Right renal pelvis (tissue), 4 donors: ENCODE measurements around the gene STK4. TPM values are rescaled to one million over a fixed set of nuclear protein-coding genes. Genes with fewer than 3 reads are reported as not detected.
"Not testable (repeated sequence)": the region's sequence is repeated elsewhere in the genome, so short reads cannot be mapped to it uniquely, and the experiment has no call there.

Experiments
- DNase-seq, 4 donors: peaks; one replicate each; pipeline ENCODE4 v3.0.0-alpha.2; 2013; ENCODE audit warnings: low read depth in 4 of 4, low spot score in 3 of 4, missing footprints in 1 of 4
- polyA plus RNA-seq, 4 donors: library from polyadenylated mRNA; unstranded; fragments of 120-200 nt; gene quantifications; one replicate each; pipeline ENCODE4 v1.2.1, GENCODE V29; 2013; ENCODE audit not compliant: insufficient read length in 4 of 4

The STK4 gene
- polyA plus RNA-seq, 4 donors, result 16.5 to 23.5 (median 21.5) TPM

- no peak for DNase-seq
Observed at GRCh38 chr20:45051204-45052060, 85.1 kb downstream of the STK4 start.

- DNase-seq, result no peak
Observed at GRCh38 chr20:45052698-45053429, 86.6 kb downstream of the STK4 start.

- no peak for DNase-seq
Observed at GRCh38 chr20:45053430-45054351, 87.4 kb downstream of the STK4 start.

GRCh38 chr20:45055056-45055455 lies 88.7 kb downstream of the STK4 start:
- DNase-seq, result no peak

- DNase-seq, result no peak
Observed at GRCh38 chr20:45056473-45057173, 90.3 kb downstream of the STK4 start.

- no peak for DNase-seq
Observed at GRCh38 chr20:45058168-45058850, 92.0 kb downstream of the STK4 start.

GRCh38 chr20:45059022-45059728 lies 92.9 kb downstream of the STK4 start:
- DNase-seq, result no peak

GRCh38 chr20:45060294-45060693 lies 94.0 kb downstream of the STK4 start:
- no peak for DNase-seq

GRCh38 chr20:45061244-45061643 lies 94.9 kb downstream of the STK4 start:
- no peak for DNase-seq

- DNase-seq, result not testable (repeated sequence)
Observed at GRCh38 chr20:45063107-45063506, 96.8 kb downstream of the STK4 start.

GRCh38 chr20:45064812-45065211 lies 98.5 kb downstream of the STK4 start:
- no peak for DNase-seq

- DNase-seq, result no peak
Observed at GRCh38 chr20:45066372-45066771, 100.1 kb downstream of the STK4 start.

- DNase-seq, result no peak
Observed at GRCh38 chr20:45067087-45067486, 100.8 kb downstream of the STK4 start.

- DNase-seq, result no peak
Observed at GRCh38 chr20:45067558-45067957, 101.2 kb downstream of the STK4 start.

- DNase-seq, result no peak
Observed at GRCh38 chr20:45069261-45069660, 102.9 kb downstream of the STK4 start.

GRCh38 chr20:45070932-45071632 lies 104.8 kb downstream of the STK4 start:
- DNase-seq, result no peak

GRCh38 chr20:45072066-45072465 lies 105.8 kb downstream of the STK4 start:
- no peak for DNase-seq

- no peak for DNase-seq
Observed at GRCh38 chr20:45073221-45073620, 106.9 kb downstream of the STK4 start.
